Measurements from ENCODE around the gene SAMD15. TPM values are rescaled to one million over a fixed set of nuclear protein-coding genes. Genes with fewer than 3 reads are reported as not detected.
"Not testable (repeated sequence)": the region's sequence is repeated elsewhere in the genome, so short reads cannot be mapped to it uniquely, and the experiment has no call there.

The SAMD15 gene
- total RNA-seq, 1 donor from 2014 or later: not detected

DNA sequence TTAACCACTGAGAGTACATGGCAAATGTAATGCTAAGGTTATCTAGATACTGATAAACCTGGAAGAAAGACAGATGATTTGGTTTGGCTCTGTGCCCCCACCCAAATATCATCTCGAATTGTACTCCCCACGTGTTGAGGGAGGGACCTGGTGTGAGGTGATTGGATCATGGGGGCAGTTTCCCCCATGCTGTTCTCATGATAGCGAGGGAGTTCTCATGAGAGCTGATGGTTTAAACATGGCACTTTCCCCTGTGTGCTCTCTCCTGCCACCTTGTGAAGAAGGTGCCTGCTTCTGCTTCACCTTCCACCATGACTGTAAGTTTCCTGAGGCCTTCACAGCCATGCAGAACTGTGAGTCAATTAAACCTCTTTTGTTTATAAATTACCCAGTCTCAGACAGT, 32.0 kb downstream of the SAMD15 start:
- no peaks in the 10 kb centered on the region for H3K36me3 ChIP-seq (ENCODE audit: control insufficient read depth in 3 of 3, insufficient read depth in 3 of 3, low read length in 3 of 3)
- H3K9ac ChIP-seq (ENCODE audit: low read depth in 1 of 3, low read length in 3 of 3): no peak overlapping the region
- no peak overlapping the region for H3K4me3 ChIP-seq (ENCODE audit: low read length in 3 of 3)
- H3K4me1 ChIP-seq (ENCODE audit: control insufficient read depth in 3 of 3, insufficient read depth in 3 of 3, low read length in 3 of 3): no peaks in the 10 kb centered on the region
- no peaks in the 10 kb centered on the region for H3K9me3 ChIP-seq (ENCODE audit: control insufficient read depth in 3 of 3, low read length in 3 of 3)
- no peak overlapping the region for H3K27ac ChIP-seq (ENCODE audit: low read depth, low read length)
- H3K27me3 ChIP-seq (ENCODE audit: control insufficient read depth in 3 of 3, insufficient read depth in 3 of 3, low read length in 3 of 3): no peaks in the 10 kb centered on the region

DNA sequence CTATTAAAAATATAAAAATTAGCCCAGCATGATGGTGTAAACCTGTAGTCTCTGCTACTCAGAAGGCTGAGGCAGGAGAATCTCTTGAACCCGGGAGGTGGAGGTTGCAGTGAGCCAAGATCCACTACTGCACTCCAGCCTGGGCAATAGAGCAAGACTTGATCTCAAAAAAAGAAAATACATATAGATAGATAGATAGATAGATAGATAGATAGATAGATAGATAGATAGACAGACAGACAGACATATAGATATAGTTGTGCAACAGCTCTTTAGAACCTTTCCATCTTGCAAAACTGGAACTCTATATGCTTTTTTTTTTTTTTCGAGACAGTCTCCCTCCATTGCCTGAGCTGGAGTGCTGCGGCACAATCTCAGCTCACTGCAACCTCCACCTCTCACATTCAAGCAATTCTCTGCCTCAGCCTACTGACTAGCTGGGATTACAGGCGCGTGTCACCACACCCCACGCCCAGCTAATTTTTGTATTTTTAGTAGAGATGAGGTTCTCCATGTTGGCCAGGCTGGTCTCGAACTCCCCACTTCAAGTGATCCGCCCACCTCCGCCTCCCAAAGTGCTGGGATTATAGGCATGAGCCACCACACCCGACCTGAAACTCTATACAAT, 38.3 kb downstream of the SAMD15 start:
- H3K4me1 ChIP-seq (ENCODE audit: control insufficient read depth in 3 of 3, insufficient read depth in 3 of 3, low read length in 3 of 3); H3K36me3 ChIP-seq (ENCODE audit: control insufficient read depth in 3 of 3, insufficient read depth in 3 of 3, low read length in 3 of 3); H3K9ac ChIP-seq (ENCODE audit: low read depth in 1 of 3, low read length in 3 of 3); H3K27ac ChIP-seq (ENCODE audit: low read depth, low read length); H3K9me3 ChIP-seq (ENCODE audit: control insufficient read depth in 3 of 3, low read length in 3 of 3); H3K27me3 ChIP-seq (ENCODE audit: control insufficient read depth in 3 of 3, insufficient read depth in 3 of 3, low read length in 3 of 3); H3K4me3 ChIP-seq (ENCODE audit: low read length in 3 of 3): not testable (repeated sequence)

DNA sequence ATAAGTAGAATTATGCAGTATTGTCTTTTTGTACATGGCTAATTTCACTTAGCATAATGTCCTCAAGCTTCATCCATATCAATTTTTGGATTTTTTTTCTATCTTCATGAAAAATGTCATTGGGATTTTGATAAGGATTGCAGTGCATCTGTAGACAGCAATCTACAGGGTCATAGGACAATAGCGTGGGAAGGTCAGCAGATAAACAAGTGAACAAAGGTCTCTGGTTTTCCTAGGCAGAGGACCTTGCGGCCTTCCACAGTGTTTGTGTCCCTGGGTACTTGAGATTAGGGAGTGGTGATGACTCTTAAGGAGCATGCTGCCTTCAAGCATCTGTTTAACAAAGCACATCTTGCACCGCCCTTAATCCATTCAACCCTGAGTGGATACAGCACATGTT, 38.9 kb downstream of the SAMD15 start:
- H3K9me3 ChIP-seq (ENCODE audit: control insufficient read depth in 3 of 3, low read length in 3 of 3); H3K27me3 ChIP-seq (ENCODE audit: control insufficient read depth in 3 of 3, insufficient read depth in 3 of 3, low read length in 3 of 3); H3K36me3 ChIP-seq (ENCODE audit: control insufficient read depth in 3 of 3, insufficient read depth in 3 of 3, low read length in 3 of 3); H3K9ac ChIP-seq (ENCODE audit: low read depth in 1 of 3, low read length in 3 of 3); H3K27ac ChIP-seq (ENCODE audit: low read depth, low read length); H3K4me3 ChIP-seq (ENCODE audit: low read length in 3 of 3); H3K4me1 ChIP-seq (ENCODE audit: control insufficient read depth in 3 of 3, insufficient read depth in 3 of 3, low read length in 3 of 3): not testable (repeated sequence)

DNA sequence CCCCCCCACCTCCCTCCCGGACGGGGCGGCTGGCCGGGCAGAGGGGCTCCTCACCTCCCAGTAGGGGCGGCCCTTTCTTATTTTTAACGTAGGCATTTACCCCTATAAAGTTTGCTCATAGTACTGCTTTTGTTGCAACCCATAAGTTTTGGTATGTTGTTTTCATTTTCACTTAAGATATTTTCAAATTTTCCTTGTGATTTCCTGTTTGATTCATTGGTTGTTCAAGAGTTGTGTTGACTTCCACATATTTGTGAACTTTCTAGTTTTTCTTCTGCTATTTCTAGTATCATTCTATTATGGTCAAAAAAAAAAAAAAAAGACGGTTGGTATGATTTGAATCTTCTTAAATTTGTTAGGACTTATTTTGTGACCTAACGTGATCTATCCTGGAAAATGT, 39.7 kb downstream of the SAMD15 start:
- Histone ChIP-seq H3K4me3 (ENCODE audit: low read length in 3 of 3) (no peak overlapping the region), H3K9me3 (ENCODE audit: control insufficient read depth in 3 of 3, low read length in 3 of 3) (peaks cover 0 to 4% (median 0%) of the 10 kb centered on the region in 3 donors), H3K4me1 (ENCODE audit: control insufficient read depth in 3 of 3, insufficient read depth in 3 of 3, low read length in 3 of 3) (no peaks in the 10 kb centered on the region), H3K27ac (ENCODE audit: low read depth, low read length) (no peak overlapping the region), H3K9ac (ENCODE audit: low read depth in 1 of 3, low read length in 3 of 3) (no peak overlapping the region), H3K27me3 (ENCODE audit: control insufficient read depth in 3 of 3, insufficient read depth in 3 of 3, low read length in 3 of 3) (no peaks in the 10 kb centered on the region), H3K36me3 (ENCODE audit: control insufficient read depth in 3 of 3, insufficient read depth in 3 of 3, low read length in 3 of 3) (peaks cover 0 to 6% (median 0%) of the 10 kb centered on the region in 3 donors)

DNA sequence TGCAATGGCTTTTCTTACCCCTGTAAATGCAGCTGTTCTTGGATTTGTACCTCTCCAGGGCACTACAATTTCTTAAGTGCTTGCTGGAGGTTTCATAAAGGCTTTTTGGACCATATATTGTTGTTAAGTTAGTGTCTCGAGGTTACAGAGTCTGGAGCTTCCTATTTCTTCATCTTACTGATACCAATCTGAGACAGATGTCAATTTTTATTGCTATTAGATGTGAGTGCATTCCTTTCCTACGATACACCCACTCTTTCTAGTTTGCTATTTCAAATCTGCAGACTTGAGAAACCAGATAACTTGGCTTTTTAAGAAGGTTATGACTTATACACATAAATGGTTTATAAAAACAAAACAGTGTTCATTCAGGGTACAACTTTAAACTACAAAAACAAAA, 44.0 kb downstream of the SAMD15 start:
- Histone ChIP-seq H3K4me1 (ENCODE audit: control insufficient read depth in 3 of 3, insufficient read depth in 3 of 3, low read length in 3 of 3) (no peaks in the 10 kb centered on the region), H3K9me3 (ENCODE audit: control insufficient read depth in 3 of 3, low read length in 3 of 3) (peaks cover 0 to 4% (median 0%) of the 10 kb centered on the region in 3 donors), H3K27me3 (ENCODE audit: control insufficient read depth in 3 of 3, insufficient read depth in 3 of 3, low read length in 3 of 3) (no peaks in the 10 kb centered on the region), H3K36me3 (ENCODE audit: control insufficient read depth in 3 of 3, insufficient read depth in 3 of 3, low read length in 3 of 3) (peaks cover 14 to 42% (median 35%) of the 10 kb centered on the region in 3 donors), H3K4me3 (ENCODE audit: low read length in 3 of 3) (no peak overlapping the region), H3K27ac (ENCODE audit: low read depth, low read length) (no peak overlapping the region), H3K9ac (ENCODE audit: low read depth in 1 of 3, low read length in 3 of 3) (no peak overlapping the region)

- Histone ChIP-seq H3K9ac (ENCODE audit: low read depth in 1 of 3, low read length in 3 of 3) (no peak within 1 kb of the TSS), H3K4me3 (ENCODE audit: low read length in 3 of 3) (no peak within 1 kb of the TSS), H3K9me3 (ENCODE audit: control insufficient read depth in 3 of 3, low read length in 3 of 3) (peaks cover 0 to 4% (median 0%) of the 10 kb centered on the region in 3 donors), H3K27me3 (ENCODE audit: control insufficient read depth in 3 of 3, insufficient read depth in 3 of 3, low read length in 3 of 3) (no peaks in the 10 kb centered on the region), H3K27ac (ENCODE audit: low read depth, low read length) (no peak within 1 kb of the TSS), H3K4me1 (ENCODE audit: control insufficient read depth in 3 of 3, insufficient read depth in 3 of 3, low read length in 3 of 3) (no peaks in the 10 kb centered on the region), H3K36me3 (ENCODE audit: control insufficient read depth in 3 of 3, insufficient read depth in 3 of 3, low read length in 3 of 3) (peaks cover 35 to 64% (median 57%) of the 10 kb centered on the region in 3 donors)
Observed at GRCh38 chr14:77423423-77423822, 46.2 kb downstream of the SAMD15 start, which contains the start of gene NOXRED1. TSS of gene NOXRED1 (minus strand) at chr14:77423523. CDS start at chr14:77422889, 634 bp downstream.

GRCh38 chr14:77424862-77425261, 47.7 kb downstream of the SAMD15 start:
- Histone ChIP-seq H3K27ac (ENCODE audit: low read depth, low read length) (no peak overlapping the region), H3K4me3 (ENCODE audit: low read length in 3 of 3) (no peak overlapping the region), H3K9me3 (ENCODE audit: control insufficient read depth in 3 of 3, low read length in 3 of 3) (peaks cover 0 to under 1% (median 0%) of the 10 kb centered on the region in 3 donors), H3K36me3 (ENCODE audit: control insufficient read depth in 3 of 3, insufficient read depth in 3 of 3, low read length in 3 of 3) (peaks cover 47 to 79% (median 71%) of the 10 kb centered on the region in 3 donors), H3K4me1 (ENCODE audit: control insufficient read depth in 3 of 3, insufficient read depth in 3 of 3, low read length in 3 of 3) (no peaks in the 10 kb centered on the region), H3K27me3 (ENCODE audit: control insufficient read depth in 3 of 3, insufficient read depth in 3 of 3, low read length in 3 of 3) (no peaks in the 10 kb centered on the region), H3K9ac (ENCODE audit: low read depth in 1 of 3, low read length in 3 of 3) (no peak overlapping the region)

- H3K4me1 ChIP-seq (ENCODE audit: control insufficient read depth in 3 of 3, insufficient read depth in 3 of 3, low read length in 3 of 3): no peaks in the 10 kb centered on the region
- no peak overlapping the region for H3K9ac ChIP-seq (ENCODE audit: low read depth in 1 of 3, low read length in 3 of 3)
- H3K4me3 ChIP-seq (ENCODE audit: low read length in 3 of 3): no peak overlapping the region
- no peaks in the 10 kb centered on the region for H3K27me3 ChIP-seq (ENCODE audit: control insufficient read depth in 3 of 3, insufficient read depth in 3 of 3, low read length in 3 of 3)
- no peaks in the 10 kb centered on the region for H3K9me3 ChIP-seq (ENCODE audit: control insufficient read depth in 3 of 3, low read length in 3 of 3)
- H3K36me3 ChIP-seq (ENCODE audit: control insufficient read depth in 3 of 3, insufficient read depth in 3 of 3, low read length in 3 of 3): peaks cover 47 to 82% (median 75%) of the 10 kb centered on the region in 3 donors
- H3K27ac ChIP-seq (ENCODE audit: low read depth, low read length): no peak overlapping the region
Observed at GRCh38 chr14:77426396-77426795, 49.2 kb downstream of the SAMD15 start.

- H3K27ac ChIP-seq (ENCODE audit: low read depth, low read length): no peak overlapping the region
- H3K9me3 ChIP-seq (ENCODE audit: control insufficient read depth in 3 of 3, low read length in 3 of 3): no peaks in the 10 kb centered on the region
- H3K27me3 ChIP-seq (ENCODE audit: control insufficient read depth in 3 of 3, insufficient read depth in 3 of 3, low read length in 3 of 3): no peaks in the 10 kb centered on the region
- H3K4me1 ChIP-seq (ENCODE audit: control insufficient read depth in 3 of 3, insufficient read depth in 3 of 3, low read length in 3 of 3): no peaks in the 10 kb centered on the region
- no peak overlapping the region for H3K4me3 ChIP-seq (ENCODE audit: low read length in 3 of 3)
- peaks cover 24 to 58% (median 47%) of the 10 kb centered on the region in 3 donors for H3K36me3 ChIP-seq (ENCODE audit: control insufficient read depth in 3 of 3, insufficient read depth in 3 of 3, low read length in 3 of 3)
- no peak overlapping the region for H3K9ac ChIP-seq (ENCODE audit: low read depth in 1 of 3, low read length in 3 of 3)
Observed at GRCh38 chr14:77436042-77436441, 58.9 kb downstream of the SAMD15 start.

DNA sequence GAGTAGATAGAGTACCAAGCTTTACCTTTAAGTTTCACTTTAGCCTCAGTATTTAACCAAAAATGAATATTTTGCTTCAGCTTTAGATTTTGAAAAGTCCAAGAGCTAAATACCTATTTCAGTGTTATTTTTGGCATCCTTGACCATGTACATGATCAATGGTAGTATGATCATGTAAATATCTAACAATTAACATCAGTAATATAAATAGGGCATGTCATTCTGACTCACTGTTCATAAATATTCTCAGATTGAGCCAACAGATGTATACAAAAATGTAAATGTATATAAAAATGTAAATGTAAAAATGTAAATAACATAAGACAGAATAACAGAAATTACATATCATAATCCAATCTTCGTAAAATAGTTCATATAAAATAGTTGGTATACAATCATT, 61.4 kb downstream of the SAMD15 start:
- Histone ChIP-seq H3K36me3 (ENCODE audit: control insufficient read depth in 3 of 3, insufficient read depth in 3 of 3, low read length in 3 of 3) (peaks cover 43 to 72% (median 61%) of the 10 kb centered on the region in 3 donors), H3K9me3 (ENCODE audit: control insufficient read depth in 3 of 3, low read length in 3 of 3) (no peaks in the 10 kb centered on the region), H3K4me1 (ENCODE audit: control insufficient read depth in 3 of 3, insufficient read depth in 3 of 3, low read length in 3 of 3) (no peaks in the 10 kb centered on the region), H3K27ac (ENCODE audit: low read depth, low read length) (no peak overlapping the region), H3K9ac (ENCODE audit: low read depth in 1 of 3, low read length in 3 of 3) (no peak overlapping the region), H3K4me3 (ENCODE audit: low read length in 3 of 3) (no peak overlapping the region), H3K27me3 (ENCODE audit: control insufficient read depth in 3 of 3, insufficient read depth in 3 of 3, low read length in 3 of 3) (no peaks in the 10 kb centered on the region)
